Stimulated activated CD4-positive, alpha-beta T cell treated with anti-CD3 and anti-CD28 coated beads, Interleukin-2, amount 100 ng/mL, for 48 hours (primary cell): ENCODE results near the gene SPDYE3.
"Not testable (repeated sequence)": the region's sequence is repeated elsewhere in the genome, so short reads cannot be mapped to it uniquely, and the experiment has no call there.

Source experiments
- DNase-seq, 2 donors: peaks; one replicate each; pipeline ENCODE4 v3.0.0-alpha.2; 2020

The SPDYE3 gene, protein sequence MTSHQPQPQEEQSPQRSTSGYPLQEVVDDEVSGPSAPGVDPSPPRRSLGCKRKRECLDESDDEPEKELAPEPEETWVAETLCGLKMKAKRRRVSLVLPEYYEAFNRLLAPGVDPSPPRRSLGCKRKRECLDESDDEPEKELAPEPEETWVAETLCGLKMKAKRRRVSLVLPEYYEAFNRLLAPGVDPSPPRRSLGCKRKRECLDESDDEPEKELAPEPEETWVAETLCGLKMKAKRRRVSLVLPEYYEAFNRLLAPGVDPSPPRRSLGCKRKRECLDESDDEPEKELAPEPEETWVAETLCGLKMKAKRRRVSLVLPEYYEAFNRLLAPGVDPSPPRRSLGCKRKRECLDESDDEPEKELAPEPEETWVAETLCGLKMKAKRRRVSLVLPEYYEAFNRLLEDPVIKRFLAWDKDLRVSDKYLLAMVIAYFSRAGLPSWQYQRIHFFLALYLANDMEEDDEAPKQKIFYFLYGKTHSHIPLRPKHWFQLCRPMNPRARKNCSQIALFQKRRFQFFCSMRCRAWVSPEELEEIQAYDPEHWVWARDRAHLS

DNA sequence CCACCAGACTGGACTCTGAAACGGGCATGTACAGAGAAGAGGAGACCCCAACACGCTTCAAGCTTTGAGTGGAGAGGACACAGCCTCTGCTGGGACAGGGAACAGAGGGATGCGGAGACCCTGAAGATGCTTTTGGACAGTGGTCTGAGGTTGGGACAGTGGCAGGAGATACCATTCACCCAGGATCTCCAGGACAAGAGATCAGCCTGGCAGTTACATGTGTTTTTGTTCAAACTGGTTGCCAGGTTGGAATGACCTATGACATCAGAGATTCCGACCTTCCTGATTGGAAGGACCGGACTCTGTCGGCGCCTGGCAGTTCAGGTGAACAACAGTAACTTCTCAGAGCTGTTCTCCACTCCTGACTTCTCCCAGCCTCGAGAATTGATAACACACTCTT is at the start of gene SPDYE3:
Gene SPDYE3, plus strand, starts transcription at position 301 of the 400 bp plus-strand sequence. CDS start 184 bp downstream, outside the sequence.
- not testable (repeated sequence) for DNase-seq

DNA sequence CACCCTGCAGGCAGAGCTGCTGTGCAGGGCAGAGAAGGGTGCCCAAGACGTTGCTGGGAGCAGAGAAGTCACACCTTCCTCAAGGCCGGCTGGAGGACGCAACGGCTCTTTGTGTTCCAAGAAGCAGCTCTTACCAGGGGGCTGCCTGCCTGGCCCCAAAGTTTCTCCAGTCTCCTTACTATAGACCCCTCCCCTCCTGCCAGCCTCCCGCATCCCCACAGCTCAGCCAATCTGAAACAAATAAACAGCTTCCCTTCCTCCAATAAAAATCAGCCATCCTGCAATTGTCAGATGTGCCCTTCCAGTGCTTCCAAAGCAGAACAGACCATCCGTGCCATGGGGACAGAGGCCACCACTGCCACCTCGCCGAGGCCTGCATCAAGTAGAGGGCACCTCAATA is 47.5 kb upstream of the SPDYE3 start:
- not testable (repeated sequence) for DNase-seq

DNA sequence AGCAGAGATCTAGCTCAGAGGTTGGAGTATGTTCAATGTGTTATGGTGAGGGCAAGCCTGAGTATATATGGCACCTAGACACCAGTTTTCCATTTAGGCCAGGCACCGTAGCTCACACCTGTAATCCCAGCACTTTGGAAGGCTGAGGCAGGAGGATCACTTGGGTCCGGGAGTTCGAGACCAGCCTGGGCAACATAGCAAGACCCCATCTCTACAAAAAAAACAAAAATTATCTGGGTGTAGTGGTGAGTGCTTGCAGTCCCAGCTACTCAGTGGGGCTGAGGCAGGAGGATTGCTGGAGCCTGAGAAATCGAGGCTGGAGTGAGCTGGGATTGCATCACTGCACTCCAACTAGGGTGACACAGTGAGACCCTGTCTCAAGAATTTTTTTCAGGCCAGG is 44.6 kb upstream of the SPDYE3 start:
- DNase-seq: not testable (repeated sequence)

DNA sequence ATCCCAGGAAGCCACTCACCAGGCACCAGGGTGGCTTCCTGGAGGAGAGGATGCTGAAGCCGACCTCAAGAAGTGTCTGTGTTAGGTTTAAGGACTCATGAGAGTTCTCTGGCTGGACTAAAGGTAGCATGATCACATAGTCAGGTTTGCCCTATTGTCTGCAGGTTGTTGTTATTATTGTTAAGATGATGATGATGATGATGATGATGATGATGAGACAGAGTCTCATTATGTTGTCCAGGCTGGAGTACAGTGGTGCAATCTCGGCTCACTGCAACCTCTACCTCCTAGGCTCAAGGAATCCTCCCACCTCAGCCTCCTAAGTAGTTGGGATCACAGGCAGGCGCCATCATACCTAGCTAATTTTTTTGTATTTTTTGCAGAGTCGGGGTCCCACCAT is 43.3 kb upstream of the SPDYE3 start:
- DNase-seq: not testable (repeated sequence)

DNA sequence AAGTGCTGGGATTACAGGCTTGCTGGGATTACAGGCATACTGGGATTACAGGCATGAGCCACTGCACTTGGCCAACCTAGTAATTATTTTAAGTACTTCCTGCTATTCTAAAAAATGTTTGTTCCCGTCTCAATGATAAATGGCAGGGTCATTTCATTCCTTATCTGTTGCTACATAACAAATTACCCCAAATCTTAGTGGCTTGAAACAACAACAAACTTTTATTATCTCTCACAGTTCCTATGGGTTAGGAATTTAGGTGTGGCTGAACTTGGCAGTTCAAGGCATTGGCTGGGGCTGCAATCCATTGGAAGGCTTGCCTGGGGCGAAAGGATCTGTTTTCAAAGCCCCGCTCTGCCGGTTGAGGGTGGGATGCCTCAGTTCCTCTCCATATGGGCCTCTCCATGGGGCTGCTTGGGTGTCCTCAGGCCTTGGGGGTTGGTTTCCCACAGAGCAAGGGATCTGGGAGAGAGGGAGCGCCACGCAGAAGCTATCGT is 42.8 kb upstream of the SPDYE3 start:
- DNase-seq: not testable (repeated sequence)

DNA sequence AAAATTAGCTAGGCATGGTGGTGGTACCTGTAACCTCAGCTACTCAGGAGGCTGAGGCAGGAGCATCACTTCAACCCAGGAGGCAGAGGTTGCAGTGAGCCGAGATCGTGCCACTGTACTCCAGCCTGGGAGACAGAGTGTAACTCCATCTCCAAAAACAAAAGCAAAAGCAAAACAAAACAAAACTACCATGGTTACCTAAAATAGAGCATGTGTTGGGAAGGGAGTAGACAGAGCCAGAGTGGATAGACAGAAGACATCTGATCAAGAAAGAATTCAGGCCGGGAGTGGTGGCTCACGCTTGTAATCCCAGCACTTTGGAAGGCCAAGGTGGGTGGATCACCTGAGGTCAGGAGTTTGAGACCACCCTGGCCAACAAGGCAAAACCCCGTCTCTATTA is 41.7 kb upstream of the SPDYE3 start:
- DNase-seq: not testable (repeated sequence)

DNA sequence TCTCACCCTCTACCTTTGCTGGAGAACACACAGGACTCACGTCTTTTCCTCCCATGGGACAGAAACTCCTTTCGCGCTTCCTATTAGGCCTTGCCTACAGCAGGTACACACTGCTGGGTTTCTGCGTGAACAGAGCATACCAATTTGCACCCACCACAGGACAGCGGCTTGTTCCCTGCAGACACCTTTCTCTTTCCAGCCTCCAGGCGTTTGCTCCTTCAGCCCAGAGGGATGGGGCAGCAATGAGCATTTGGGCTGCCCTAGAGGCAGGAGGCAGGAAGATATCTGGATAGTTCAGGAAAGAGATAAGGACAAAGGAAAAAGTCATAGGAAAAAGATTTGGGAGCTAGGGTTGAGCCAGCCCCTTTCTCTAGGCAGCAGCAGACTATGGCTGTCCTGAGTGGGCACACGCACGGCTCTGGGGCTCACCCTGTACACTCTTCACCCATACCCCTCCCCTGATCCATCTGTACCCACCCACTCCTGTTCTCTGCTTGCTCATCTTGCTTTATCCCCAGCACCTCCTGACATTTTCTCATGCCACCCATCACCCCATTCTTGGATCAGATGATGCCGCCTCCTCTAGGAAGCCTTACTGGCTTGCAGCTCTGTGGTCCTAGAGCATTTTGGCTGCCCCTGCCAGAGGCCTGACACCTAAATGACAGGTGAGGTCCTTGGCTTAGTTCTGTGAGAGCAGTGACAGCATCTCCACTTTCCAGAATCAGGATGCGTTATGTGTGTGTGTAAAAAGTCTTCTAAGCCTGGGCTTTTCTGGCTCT is 40.7 kb upstream of the SPDYE3 start:
- DNase-seq: no peak

DNA sequence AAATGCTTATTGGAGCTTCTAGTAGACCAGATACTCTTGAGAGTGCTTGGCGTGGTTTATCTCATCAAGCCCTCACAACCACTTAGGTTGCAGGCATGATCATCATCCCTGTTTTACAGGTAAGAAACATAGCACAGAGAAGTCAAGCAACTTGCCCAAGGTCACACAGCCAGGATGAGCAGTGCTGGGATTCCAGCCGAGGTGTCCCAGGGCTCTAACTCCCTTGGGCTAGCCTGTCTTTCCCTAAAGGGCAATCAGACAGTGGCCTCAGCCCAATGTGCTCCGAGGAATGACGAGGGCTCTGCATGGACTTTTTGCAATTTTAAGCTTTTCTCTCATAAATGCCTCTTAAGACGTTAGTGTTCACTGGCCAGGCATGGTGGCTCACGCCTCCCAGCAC is 39.9 kb upstream of the SPDYE3 start:
- DNase-seq: no peak

DNA sequence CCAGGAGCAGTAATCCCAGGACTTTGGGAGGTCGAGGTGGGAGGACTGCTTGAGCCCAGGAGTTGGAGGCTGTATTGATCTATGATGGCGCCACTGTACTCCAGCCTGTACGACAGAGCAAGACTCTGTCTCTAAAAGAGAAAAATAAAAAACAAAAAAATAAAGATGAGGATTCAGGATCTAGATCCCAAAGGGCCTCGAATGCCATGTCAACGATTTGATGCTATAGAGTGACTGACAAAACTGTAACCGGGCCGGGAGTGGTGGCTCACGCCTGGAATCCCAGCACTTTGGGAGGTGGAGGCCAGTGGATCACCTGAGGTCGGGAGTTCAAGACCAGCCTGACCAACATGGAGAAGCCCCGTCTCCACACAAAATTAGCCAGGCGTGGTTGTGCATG is 38.6 kb upstream of the SPDYE3 start:
- not testable (repeated sequence) for DNase-seq

DNA sequence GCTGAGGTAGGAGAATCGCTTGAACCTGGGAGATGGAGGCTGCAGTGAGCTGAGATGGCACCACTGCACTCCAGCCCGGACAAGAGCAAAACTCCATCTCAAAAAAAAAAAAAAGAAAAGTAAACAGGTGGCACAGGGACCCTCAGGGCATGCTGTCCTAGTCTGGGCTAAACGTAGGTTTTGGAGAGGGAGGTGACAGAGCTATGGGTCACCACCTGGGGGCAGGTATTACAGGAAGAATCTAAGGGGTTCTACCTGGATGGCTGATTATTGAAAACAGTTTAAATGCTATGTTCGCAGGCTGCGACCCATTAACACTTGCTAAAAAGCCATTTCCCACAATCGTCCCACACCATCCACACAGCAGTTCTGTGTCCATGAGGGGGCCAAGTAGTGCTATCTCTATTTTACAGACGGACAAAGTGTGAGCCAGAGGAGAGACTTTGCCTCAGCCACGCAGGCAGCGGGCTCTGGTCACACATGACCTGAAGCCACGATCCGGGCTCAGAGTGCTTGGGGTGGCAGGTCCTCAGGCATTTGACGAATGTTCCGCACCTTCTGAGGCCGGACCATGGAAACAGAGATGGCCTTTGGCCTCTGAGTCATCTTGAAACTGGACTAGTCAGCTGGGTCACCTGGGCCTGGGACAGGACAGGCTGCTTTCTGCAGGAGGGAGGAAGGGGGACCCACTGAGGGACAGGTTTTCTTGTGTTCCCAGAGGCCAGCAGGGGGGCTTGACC is 38.0 kb upstream of the SPDYE3 start:
- not testable (repeated sequence) for DNase-seq

DNA sequence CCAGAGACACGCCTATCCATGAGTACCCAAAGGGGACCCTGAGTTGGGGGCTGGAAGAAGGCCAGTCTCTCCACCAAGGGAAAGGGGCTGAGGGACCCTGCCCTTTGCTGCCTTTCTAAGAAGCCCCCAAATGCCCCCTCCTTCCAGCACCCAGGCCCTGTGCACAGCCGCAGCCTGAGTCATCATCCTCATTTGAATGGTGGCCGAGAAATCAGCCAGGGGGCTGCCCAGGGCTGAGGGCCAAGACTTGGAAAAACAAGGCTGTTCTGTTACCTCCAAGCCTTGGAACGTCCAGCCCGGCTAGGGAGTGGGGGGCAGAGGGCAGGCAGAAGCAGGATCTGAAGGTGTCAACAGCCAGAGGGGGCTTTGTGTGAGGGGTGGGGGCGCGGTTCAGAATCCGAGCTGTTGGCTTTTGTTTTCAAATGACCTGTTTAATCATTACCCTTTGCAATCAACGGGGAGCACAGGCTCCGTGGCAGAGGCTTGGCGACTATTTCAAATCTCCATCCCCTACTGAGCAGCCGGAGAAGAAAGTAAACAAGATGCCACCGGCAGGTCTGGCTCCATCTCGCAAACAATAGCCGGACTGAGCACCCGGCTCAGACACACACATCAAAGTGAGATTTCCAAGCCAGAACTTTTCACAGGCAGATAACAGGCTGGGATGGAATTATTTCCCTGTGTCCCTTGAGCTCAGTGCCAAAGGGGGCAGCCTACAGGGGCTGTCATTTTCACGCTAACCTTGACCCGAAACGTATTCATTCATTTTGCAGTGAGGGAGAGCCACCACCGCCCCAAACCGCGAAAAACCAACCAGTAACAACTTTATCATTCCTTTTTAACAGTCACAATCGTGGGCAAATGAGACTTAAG is 37.2 kb upstream of the SPDYE3 start:
- not testable (repeated sequence) for DNase-seq

DNA sequence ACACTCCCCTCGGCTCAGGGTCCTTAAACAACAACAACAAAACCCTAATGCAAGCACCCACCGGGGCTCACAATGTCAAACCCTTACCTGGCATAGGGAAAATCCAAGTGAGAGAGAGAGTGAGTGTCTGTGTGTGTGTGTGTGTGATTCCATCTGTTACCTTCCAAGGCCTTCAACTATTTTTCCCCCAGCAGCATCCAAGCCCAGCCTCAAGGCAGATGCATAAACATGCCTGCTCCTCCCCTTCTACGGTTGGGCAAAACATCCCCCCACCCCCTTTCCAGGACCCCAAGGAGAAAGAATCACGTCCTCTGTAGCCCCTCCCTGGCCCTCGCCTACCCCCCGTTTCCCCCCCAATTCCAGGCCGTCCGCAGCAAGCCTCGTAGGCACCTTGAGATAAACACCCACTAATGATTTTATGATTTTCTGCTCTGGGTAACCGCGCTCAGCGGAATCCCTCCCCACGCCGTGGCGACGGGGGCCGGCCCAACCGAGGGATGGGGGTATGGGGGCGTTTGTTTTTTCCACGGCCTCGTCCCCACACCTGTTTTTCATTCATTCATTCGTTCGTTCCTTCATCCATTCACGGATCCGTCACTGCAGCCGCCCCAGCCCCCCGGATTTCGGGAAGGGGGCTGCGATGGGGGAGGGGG is 36.4 kb upstream of the SPDYE3 start:
- DNase-seq: not testable (repeated sequence)

DNA sequence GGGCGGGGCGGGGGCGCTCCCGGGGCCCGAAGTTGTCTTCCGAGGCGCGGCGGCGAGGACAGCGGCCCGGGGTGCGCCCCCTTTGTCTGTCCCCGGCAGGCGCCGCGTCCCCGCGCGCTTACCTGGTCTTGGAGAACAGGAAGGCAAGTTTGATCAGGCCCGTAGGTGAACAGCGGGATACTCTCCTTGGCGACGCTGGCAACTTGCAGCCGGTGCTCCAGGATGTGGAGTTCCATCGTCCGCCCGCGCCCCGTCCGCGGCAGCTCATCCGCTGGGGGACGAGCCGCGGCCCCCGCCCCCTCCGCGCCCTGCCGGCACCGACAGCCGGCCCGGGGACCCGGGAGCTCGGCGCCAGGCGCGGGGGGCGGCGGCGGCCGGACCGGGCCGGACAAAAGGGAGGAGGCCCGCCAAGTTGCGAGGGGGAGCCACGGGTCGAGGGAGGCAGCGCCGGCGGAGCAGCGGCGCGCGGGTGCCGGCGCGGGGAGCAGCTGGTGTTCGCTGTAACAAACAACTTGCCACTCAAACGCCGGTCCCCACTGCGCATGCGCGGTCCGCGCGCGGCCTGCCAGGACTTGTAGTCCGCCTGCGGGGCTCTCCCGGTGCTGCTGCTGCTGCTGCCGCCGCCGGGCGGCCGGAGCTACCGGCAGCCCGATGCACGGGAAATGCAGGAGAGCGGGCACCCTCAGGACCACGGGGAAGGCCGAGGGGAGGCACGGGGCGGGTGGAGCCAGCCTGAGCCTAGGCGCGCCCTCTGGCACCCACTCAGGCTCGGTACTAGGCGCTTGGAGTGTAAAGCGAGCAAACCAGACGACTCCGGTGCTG is 35.6 kb upstream of the SPDYE3 start:
- peak; percentile 97 to 98 for DNase-seq

DNA sequence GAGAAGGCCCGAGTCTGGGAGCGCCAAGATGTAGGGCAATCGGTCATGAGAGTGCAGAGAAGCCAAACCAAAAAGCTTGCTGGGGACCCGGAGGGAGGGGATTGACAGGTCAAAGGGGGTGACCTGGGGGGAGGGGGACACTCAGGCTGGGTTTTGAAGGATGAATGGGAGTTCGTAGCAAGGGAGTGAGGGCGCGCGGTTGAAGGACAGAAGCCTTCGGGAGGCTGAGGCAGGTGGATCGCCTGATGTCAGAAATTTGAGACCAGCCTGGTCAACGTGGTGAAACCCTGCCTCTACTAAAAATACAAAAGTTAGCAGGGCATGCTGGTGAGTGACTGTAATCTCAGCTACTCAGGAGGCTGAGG is 35.0 kb upstream of the SPDYE3 start:
- DNase-seq: not testable (repeated sequence)

DNA sequence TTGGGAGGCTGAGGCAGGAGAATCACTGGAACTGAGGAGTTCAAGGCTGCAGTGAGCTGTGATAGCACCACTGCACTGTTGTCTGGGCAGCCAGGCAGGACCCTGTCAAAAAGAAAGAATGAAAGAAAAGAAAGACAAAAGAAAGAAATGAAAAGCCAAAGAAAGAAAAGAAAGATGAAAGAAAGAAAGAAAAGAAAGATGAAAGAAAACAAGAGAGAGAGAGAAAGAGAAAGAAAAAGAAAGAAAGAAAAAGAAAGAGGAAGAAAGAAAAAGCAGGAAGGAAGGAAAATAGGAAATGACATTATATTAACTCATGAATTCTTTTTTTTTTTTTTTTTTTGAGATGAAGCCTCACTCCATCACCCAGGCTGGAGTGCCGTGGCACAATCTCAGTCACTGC is 32.4 kb upstream of the SPDYE3 start:
- no peak for DNase-seq

DNA sequence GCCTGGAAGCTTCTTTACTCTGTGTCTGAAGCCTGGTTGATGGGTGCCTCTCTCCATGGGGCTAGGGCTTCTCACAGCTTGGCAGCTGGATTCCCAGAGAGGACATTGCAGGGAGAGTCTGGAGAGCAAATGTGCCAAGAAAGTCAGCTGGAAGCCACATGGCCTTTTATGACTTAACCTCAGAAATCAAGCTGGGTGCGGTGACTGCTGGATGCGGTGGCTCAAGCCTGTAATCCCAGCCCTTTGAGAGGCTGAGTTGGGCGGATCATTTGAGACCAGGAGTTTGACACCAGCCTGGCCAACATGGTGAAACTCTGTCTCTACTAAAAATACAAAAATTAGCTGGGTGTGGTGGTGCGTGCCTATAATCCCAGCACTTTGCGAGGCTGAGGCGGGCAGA is 31.4 kb upstream of the SPDYE3 start:
- DNase-seq: not testable (repeated sequence)

DNA sequence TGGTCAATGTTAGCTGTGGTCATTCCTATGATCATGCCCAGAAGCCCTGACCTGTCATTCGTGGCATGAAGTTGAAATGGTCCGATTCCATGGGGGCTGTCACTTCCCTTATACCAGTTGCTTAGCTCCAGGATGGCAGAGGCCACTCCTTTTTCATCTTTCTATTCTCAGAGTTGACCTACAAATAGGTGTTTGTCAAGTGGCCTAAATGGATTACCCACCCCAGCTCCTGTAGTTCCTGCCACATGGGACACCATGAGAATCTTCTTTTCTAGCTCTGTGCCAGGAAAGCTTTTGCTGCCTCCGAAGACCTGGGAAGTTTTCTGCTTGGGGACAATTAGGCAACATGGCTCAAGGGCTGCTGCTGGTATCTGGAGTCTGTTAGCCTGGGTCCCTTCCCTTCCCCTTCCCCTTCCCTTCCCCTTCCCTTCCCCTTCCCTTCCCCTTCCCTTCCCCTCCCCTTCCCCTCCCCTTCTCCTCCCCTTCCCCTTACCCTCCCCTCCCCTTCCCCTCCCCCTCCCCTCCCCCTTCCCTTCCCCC is 25.4 kb upstream of the SPDYE3 start:
- DNase-seq: not testable (repeated sequence)

DNA sequence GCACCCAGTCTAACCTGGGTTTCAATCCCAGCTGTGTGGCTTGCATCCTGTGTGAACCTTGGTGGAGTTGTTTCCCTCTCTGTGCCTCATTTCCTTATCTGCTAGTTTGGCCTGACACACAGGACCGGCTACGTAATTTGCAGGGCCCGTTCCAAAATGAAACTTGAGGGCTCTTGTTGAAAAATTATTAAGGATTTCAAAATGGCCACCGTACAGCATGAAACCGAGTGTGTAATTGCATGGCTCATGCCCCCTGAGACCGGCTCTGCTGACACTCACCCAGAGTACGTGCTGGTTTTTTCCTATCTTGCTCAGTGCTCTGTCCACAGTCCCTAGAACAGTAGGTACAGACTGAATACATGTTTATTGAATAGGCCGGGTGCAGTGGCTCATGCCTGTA is 24.4 kb upstream of the SPDYE3 start:
- not testable (repeated sequence) for DNase-seq

DNA sequence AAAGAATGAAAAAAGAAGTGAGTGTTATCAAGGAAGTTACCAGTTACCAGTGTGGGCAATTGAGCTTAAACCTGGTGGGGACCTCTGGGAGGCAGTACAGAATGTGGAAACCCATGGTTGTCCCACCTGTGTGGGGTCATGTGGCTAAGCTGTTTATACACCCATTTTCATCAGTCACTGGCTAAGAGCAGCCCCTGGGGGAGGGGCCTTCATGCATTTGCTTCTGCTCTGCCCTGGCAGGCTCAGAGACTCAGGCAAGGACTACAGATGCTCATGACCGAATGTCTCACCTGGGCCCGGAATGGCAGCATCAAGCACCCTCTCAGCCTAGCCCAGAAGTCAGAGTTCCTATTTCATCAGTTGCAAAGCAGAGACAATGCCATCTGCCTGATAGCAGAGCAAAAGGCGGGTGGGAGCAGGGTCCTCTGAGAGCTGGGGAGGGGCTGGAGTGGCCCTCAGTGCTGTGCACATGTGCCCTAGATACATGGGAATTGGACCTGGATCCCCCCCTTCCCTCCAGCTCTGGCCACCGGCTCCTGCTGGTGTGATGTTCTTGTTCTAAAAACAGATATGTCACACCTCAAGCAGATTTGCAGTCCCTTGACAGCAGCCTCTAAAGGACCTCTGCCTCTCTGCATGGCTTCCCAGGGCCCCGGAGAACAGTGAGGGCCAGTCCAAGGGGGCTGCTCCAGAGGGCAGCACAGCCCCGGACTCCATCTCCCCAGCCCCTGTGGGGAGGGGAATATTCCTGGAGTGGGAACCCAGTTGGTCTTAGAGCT is 20.1 kb upstream of the SPDYE3 start:
- DNase-seq: not testable (repeated sequence)
